HTERT RPE-1 (cell line): ENCODE data around the gene HSD17B4.
"Not testable (repeated sequence)": the region's sequence is repeated elsewhere in the genome, so short reads cannot be mapped to it uniquely, and the experiment has no call there.

Experiments used
- in situ Hi-C: fragments of 300-500 bp; cut with MboI; formaldehyde crosslinking; loops from 4 replicates; pipeline ENCODE4 v1.14.3; 2020; ENCODE audit warnings: low sequenced_read_pairs

Gene HSD17B4

GRCh38 chr5:119452373-119453039 lies at the start of gene HSD17B4:
Gene HSD17B4 (plus strand): TSS chr5:119452497. CDS start chr5:119452576, 79 bp downstream.
- in situ Hi-C loops = no loop called here

GRCh38 chr5:119402555-119402954 lies 49.7 kb upstream of the HSD17B4 start:
- in situ Hi-C loops = no loop called here

GRCh38 chr5:119404033-119404432 lies 48.3 kb upstream of the HSD17B4 start:
- in situ Hi-C loops = no loop called here

GRCh38 chr5:119405419-119405818 lies 46.9 kb upstream of the HSD17B4 start:
- in situ Hi-C loops = no loop called here

GRCh38 chr5:119406551-119407110 lies 45.7 kb upstream of the HSD17B4 start:
- in situ Hi-C loops = no loop called here

- in situ Hi-C loops = no loop called here
Observed at GRCh38 chr5:119409235-119409815, 43.0 kb upstream of the HSD17B4 start.

- in situ Hi-C loops = no loop called here
Observed at GRCh38 chr5:119410448-119411159, 41.7 kb upstream of the HSD17B4 start.

- in situ Hi-C loops = no loop called here
Observed at GRCh38 chr5:119411361-119412278, 40.7 kb upstream of the HSD17B4 start.

GRCh38 chr5:119412279-119413227 lies 39.7 kb upstream of the HSD17B4 start:
- in situ Hi-C loops = no loop called here

- in situ Hi-C loops = not testable (repeated sequence)
Observed at GRCh38 chr5:119414124-119414734, 38.1 kb upstream of the HSD17B4 start.

- in situ Hi-C loops = no loop called here
Observed at GRCh38 chr5:119417891-119418605, 34.2 kb upstream of the HSD17B4 start.

GRCh38 chr5:119418606-119419100 lies 33.6 kb upstream of the HSD17B4 start:
- in situ Hi-C loops = no loop called here

GRCh38 chr5:119420169-119420568 lies 32.1 kb upstream of the HSD17B4 start:
- in situ Hi-C loops = no loop called here

- in situ Hi-C loops = no loop called here
Observed at GRCh38 chr5:119426057-119426456, 26.2 kb upstream of the HSD17B4 start.

GRCh38 chr5:119427060-119427459 lies 25.2 kb upstream of the HSD17B4 start:
- in situ Hi-C loops = no loop called here

- in situ Hi-C loops = not testable (repeated sequence)
Observed at GRCh38 chr5:119427596-119427995, 24.7 kb upstream of the HSD17B4 start.

- in situ Hi-C loops = not testable (repeated sequence)
Observed at GRCh38 chr5:119428166-119428565, 24.1 kb upstream of the HSD17B4 start.

- in situ Hi-C loops = not testable (repeated sequence)
Observed at GRCh38 chr5:119428574-119428973, 23.7 kb upstream of the HSD17B4 start.
